GM19238 (cell line): ENCODE measurements around the gene MUC4.
"Not testable (repeated sequence)": the region's sequence is repeated elsewhere in the genome, so short reads cannot be mapped to it uniquely, and the experiment has no call there.

Source experiments
- DNase-seq: peaks from one replicate; pipeline ENCODE4 v3.0.0; 2011; ENCODE audit warnings: low spot score; ENCODE audit not compliant: insufficient read length

The MUC4 gene

GRCh38 chr3:195746346-195746745 lies 65.4 kb downstream of the MUC4 start:
- DNase-seq = no peak

GRCh38 chr3:195744437-195744836 lies 67.3 kb downstream of the MUC4 start:
- DNase-seq = no peak

- no peak for DNase-seq
Observed at GRCh38 chr3:195739561-195740111, 72.1 kb downstream of the MUC4 start.

- no peak for DNase-seq
Observed at GRCh38 chr3:195738274-195739044, 73.3 kb downstream of the MUC4 start.

GRCh38 chr3:195737782-195738181 lies 73.9 kb downstream of the MUC4 start:
- DNase-seq = not testable (repeated sequence)

GRCh38 chr3:195736866-195737490 lies 74.8 kb downstream of the MUC4 start:
- no peak for DNase-seq

GRCh38 chr3:195735036-195735695 lies 76.6 kb downstream of the MUC4 start:
- no peak for DNase-seq

GRCh38 chr3:195732940-195733339 lies 78.8 kb downstream of the MUC4 start:
- DNase-seq = no peak

- DNase-seq = no peak
Observed at GRCh38 chr3:195731356-195731905, 80.3 kb downstream of the MUC4 start.

GRCh38 chr3:195729476-195730251 lies 82.1 kb downstream of the MUC4 start:
- DNase-seq = no peak

- DNase-seq = not testable (repeated sequence)
Observed at GRCh38 chr3:195728789-195729188, 82.9 kb downstream of the MUC4 start.

GRCh38 chr3:195727606-195728195 lies 84.0 kb downstream of the MUC4 start:
- no peak for DNase-seq

GRCh38 chr3:195725916-195726740 lies 85.6 kb downstream of the MUC4 start:
- DNase-seq = not testable (repeated sequence)

- DNase-seq = not testable (repeated sequence)
Observed at GRCh38 chr3:195724363-195724762, 87.4 kb downstream of the MUC4 start.

GRCh38 chr3:195722996-195723345 lies 88.8 kb downstream of the MUC4 start:
- not testable (repeated sequence) for DNase-seq

- DNase-seq = not testable (repeated sequence)
Observed at GRCh38 chr3:195722139-195722995, 89.4 kb downstream of the MUC4 start.

GRCh38 chr3:195720831-195721506 lies 90.8 kb downstream of the MUC4 start, which contains the start of gene MUC20:
MUC20 (plus strand) TSS chr3:195720978; CDS start chr3:195721008, 30 bp downstream.
- DNase-seq = not testable (repeated sequence)
